NCI-H2196 treated with DMSO at 0.1 percent for 48 hours (cell line): ENCODE results near the gene ADPRHL1.
A peak's percentile ranks its signal among the peaks of the same experiment; 100 is the strongest.
"Not testable (repeated sequence)": the region's sequence is repeated elsewhere in the genome, so short reads cannot be mapped to it uniquely, and the experiment has no call there.

Source experiments
- DNase-seq: peaks from one replicate; lab custom pipeline; 2025; ENCODE audit not compliant: unreplicated experiment; lab: John Stamatoyannopoulos, UW

The ADPRHL1 gene

DNA sequence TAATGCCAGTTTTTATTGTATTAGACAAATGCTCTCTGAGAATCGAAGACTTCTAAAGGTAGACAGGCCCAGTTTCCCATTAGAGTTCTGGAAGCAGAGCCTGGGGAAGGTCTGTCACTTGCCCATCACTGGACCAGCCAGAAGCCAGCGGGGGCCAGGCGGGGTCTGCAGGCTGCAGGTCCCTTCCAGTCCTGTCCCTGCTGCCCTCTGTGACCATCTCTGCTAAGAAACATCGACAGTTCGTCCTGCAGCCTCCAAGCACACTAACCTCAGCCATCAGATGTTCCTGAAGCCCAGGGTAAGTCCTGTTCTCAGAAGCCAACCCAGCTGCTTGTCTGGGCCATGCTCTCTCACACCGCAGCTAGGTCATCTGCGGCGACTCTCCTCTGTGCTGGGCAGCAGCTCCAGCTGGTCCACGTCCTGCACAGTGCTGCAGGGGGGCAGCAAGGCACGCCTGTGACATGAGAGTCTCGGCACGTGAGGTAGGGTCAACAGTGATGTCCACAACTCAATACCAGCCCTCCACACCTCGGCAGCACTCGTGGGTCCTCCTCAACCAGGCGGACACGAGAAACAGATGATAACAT is 2.9 kb upstream of the ADPRHL1 start:
- no peak for DNase-seq

DNA sequence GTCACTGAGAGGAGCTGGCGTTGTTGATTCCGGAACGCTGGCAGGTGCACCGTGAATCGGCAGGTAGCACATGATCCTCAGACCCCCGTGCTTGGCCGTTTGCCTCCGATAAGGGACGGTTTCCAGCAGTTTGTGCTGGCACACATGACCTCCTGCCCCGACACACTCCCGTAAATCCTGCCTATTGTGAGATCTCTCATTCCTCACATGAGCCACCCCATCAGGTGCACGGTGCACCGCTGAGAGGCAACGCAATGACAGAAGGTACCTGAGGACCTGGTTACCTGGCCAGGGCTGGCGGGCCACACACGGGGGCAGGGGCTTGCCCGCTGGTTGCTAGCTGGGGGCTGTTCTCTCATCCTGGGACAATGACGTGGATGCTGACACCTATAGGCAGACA is 2.1 kb upstream of the ADPRHL1 start:
- no peak for DNase-seq

DNA sequence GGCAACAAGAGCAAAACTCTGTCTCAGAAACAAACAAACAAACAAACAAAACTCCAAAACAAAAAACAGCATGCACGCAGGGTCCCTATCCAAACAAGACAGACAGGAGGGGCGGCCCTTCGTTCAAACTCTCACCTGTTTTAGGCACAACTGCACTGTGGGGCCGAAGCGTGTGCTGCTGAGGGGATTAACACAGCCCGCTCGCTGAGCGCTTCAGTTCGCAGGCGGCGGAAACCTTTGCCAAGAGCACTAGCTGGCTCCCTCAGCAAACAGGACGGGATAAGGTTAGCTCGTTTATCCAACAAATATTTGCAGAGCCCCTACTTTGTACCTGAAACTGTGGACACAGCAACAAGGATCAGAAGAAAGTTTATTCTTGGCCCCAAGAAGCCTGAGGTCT is 1.6 kb upstream of the ADPRHL1 start:
- no peak for DNase-seq

DNA sequence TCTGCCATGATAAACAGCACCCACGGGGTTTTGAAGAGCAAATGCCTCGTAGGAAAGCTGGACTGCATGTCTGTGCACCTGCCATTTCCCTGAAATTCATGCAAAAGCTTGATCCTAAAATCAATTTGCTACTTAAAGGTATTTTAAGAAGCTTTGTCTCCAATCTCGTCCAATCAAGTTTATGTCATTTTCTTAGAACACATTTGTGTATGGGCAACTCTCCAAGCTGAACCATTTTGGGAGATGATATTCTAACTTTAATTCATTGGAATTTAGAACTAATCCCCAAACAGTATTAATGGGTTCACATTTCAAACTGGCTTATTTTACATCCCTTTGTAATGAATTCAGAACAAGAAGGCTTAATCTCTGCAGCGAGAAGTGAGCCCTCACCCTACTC is 822 bp downstream of the ADPRHL1 start:
- no peak for DNase-seq

DNA sequence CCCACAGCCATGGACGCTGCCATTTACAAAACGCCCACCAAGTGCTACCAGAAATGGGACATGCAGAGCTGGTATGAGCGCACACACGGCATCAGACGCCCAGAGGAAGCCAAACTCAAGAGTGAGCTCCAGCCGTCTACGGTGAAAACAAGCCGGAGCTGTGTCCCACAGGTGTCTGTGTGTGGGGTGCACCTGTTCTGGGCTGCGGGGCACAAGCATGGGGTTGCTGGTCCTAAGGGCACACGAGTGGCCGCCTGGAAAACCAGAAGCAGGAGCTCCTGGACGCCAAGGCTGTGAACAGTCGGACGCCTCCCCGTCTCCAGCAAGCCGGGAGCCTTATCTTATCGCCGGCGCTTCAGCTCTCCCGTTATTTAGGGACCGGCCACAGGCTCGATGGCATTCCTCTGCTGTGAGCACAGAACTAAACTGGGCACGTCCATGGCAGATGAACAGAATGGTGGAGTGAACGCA is 1.3 kb downstream of the ADPRHL1 start:
- no peak for DNase-seq

DNA sequence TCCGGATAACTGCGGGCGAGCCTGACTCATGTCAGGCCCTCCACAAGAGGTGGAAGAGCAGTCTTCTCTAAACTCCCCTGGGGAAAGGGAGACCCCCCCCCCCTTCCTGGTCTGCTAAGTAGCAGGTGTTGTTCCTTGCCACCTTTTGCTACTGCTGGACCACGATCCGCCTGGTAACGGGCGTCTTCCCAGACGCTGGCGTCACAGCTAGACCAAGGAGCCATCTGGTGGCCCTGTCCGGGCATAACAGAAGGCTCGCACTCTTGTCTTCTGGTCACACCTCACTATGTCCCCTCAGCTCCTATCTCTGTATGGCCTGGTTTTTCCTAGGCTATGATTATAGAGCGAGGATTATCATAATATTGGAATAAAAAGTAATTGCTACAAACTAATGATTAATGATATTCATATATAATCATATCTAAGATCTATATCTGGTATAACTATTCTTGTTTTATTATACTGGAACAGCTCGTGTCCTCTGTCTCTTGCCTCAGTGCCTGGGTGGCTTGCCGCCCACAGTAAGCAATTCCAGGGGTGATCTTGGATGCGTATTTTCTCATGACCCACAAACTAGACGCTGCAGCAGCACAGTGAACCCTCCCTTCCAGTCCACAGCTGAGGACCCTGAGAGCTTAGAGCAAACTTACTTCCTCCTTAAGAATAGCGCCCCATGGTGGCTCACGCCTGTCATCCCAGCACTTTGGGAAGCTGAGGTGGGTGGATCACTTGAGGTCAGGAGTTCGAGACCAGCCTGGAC is 2.2 kb downstream of the ADPRHL1 start:
- not testable (repeated sequence) for DNase-seq

DNA sequence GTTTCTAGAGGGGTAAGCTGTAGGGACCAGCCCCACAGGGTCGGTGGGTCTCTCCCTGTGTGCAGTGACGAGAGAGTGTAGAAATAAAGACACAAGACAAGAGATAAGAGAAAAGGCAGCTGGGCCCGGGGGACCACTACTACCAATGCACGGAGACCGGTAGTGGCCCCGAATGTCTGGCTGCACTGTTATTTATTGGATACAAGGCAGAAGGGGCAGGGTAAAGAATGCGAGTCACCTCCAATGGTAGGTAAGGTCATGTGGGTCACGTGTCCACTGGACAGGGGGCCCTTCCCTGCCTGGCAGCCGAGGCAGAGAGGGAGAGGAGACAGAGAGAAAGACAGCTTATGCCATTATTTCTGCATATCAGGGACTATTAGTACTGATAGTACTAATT is 2.9 kb downstream of the ADPRHL1 start:
- DNase-seq: not testable (repeated sequence)

DNA sequence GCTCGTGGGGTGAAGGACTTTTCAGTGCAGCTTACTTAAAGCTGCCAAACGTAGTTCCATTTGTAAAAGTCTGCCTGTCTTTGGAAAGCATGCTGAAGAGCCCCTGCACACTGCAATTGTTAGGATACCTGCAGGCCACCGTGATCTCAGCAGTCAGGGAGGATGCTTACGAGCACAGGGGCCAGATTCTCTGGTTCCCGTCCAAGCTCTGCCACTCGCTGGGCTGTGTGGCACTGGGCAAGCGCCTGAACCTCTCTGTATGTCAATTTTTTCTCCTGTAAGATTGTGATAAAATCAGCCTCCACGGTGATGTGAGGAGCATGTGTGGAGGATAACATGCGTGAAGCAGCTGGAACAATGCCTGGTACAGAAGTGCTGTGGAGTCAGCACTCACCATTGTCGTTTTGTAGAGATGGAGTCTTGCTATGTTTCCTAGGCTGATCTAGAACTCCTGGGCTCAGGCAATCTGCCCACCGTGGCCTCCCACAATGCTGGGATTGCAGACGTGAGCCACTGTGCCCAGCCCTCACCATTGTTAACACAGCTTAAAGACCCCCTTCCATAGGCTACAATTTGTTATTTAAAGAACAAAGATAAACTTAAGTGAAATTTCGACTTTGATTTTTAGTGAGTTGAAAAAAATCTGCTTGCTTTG is 3.5 kb downstream of the ADPRHL1 start:
- no peak for DNase-seq

DNA sequence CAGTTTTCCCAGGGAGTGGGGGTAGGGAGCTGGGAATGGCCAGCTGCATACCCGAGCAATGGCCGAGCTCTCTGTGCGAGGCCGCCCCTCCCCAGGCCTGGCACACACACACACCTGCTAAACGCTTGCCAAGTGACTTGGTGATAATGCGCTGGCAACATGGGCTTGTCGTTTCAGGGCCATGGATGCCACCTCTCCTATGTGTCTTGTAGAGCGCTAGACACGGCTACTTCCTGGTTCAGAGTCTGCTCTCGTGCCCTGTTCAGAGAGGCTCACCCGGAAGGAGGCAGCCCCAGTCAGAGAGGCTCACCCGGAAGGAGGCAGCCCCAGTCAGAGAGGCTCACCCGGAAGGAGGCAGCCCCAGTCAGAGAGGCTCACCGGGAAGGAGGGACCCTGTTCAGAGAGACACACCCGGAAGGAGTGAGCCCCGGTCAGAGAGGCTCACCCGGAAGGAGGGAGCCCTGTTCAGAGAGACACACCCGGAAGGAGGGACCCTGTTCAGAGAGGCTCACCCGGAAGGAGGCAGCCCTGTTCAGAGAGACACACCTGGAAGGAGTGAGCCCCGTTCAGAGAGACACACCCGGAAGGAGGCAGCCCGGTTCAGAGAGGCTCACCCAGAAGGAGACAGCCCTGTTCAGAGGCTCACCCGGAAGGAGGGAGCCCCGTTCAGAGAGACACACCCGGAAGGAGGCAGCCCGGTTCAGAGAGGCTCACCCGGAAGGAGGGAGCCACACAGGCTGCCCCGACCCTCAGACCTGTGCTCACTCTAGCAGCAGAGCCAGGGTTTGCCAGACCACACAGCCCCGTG is 4.2 kb downstream of the ADPRHL1 start:
- peak; percentile 81 for DNase-seq

DNA sequence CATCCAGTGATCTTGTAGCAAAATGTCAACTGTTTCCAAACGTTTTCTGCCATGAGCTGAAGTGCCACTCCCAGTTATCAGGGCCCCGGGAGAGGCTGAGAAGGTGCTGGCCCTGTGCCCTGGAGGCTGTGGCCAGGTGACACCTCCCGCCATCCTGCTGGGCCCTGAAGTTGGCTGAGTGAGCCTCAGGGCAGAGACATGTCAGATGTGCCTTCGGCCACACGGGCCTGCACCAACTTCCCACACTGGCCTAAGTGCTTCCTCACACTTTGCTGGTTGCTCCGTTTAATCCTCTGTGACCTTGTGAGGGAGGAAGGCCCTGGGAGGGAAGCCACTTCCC is 4.8 kb downstream of the ADPRHL1 start:
- DNase-seq: peak; percentile 6

DNA sequence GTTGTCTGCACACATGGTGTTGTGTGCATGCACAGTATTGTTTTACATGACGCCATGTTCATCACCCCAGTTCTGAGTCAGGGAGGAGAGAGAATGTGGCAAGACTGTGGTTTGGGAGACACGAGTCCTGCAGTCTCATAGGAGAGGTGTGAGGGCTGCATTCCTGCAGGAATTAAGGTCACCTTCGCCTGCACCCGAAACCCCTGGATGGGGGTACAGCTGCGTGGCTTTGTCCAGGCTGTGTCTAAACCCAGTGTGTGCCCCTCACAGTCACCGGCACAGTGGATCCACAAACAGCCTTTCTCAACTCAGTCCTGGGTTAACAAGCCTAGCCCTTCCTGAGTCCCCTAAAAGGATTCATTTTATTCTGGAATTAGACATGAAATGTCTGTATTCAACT is 5.7 kb downstream of the ADPRHL1 start:
- no peak for DNase-seq

DNA sequence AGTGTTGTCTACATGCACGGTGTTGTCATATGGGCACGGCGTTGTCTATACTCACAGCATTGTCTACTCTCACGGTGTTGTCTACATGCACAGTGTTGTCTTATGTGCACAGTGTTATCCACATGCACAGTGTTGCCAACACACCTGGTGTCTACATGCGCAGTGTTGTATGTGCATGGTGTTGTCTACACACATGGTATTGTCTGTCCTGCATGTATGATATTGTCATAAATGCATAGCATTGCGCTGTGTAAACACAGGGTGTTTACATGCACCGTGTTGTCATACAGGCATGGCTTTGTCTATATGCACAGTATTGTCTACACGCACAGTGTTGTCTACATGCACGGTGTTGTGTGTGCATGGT is 6.8 kb downstream of the ADPRHL1 start:
- no peak for DNase-seq

DNA sequence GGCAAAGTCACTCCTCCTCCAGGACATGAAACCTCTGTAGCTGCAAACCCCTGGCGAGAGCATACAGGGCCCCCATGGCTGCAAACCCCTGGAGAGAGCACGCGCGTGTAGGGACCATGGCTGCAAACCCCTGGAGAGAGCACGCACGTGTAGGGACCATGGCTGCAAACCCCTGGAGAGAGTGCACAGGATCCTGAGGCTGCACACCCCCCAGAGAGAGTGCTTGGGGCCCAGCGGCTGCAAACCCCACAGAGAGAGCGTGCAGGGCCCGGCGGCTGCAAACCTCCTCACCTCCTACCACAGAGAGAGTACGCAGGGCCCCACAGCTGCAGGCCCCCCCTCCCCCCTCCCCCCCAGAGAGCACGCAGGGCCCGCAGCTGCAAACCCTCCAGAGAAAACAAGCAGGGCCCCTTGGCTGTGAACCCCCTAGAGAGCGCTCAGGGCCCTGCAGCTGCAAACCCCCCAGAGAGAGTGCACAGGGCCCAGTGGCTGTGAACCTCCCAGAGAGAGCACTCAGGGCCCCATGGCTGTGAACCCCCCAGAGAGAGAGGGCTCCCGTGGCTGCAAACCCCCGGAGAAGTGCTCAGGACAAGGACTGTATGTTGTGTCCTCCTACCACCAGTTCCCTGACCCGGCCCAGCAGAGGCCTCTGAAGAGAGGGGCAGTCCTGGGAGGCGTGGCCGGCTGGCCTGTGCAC is 7.3 kb downstream of the ADPRHL1 start:
- no peak for DNase-seq

DNA sequence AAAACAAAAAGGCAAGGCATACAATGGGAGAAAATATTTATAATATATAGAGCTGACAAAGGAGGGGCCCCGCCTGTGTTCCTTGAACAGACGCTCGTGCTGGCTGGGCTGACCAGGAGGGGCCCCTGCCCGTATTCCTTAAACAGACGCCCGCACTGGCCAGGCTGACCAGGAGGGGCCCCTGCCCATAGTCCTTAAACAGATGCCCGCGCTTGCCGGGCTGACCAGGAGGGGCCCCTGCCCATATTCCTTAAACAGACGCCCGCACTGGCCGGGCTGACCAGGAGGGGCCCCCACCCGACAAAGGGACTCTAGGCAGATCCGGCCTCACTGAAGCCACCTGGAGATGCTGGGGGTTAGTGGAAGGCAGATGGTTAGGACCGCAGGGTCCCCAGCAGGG is 9.3 kb downstream of the ADPRHL1 start:
- no peak for DNase-seq

DNA sequence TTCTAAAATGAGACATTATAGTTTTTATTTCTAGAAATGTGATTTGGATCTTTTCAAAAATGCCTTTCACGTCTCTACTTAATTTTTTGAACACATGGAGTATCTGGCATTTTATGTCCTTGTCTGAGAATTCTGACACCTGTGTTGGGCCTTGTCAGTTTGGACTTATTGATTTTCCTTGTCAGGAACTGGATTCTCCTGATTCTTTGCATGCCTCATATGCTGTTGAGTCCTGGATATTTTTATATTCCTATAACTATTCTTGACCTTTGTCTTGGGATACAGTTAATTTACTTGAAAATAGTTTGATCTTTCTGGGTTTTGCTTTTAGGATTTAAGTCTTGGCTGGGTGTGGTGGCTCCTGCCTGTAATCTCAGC is 10.3 kb downstream of the ADPRHL1 start:
- no peak for DNase-seq

DNA sequence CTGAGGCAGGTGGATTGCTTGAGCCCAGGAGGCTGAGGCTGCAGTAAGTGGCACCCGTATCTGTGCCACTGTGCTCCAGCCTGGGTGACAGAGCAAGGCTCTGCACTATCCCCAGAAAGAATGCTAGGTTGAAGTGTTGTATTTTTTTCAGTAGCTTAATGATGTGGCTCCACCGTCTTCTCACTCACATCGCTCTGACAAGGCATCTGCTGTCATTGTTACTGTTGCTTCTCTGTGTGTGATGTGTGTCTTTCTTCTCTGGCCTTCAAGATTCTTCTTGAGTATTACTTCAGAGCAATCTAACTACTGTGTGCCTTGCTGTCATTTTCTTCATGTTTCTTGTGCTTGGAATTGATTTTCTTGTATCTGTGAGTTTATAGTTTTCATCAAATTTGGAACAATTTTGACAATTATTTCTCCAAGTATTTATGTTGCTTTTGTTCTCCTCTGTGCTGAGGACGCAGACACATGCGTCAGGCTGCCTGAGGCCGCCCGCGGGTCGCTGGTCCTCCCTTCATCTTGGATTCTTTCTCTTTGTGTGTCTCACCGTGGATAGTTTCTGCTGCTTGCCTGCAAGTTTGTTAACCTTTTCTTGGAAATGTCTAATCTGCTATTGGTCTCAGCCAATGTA is 10.8 kb downstream of the ADPRHL1 start:
- no peak for DNase-seq

DNA sequence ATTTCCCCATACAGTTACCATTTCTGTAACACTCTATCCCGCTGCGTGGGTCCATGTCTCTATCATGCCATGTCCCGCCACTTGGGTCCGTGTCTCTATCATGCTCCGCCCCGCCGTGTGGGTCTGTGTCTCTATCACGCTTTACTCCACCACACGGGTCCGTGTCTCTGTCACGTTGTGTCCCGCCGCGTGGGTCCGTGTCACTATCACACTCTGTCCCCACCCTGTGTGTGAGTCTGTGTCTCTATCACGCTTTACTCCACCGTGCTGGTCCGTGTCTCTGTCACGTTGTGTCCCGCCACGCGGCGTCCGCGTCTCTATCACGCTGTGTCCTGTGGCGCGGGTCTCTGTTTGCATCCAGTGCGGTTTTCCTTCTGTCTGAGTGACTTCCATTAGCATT is 11.6 kb downstream of the ADPRHL1 start:
- no peak for DNase-seq

DNA sequence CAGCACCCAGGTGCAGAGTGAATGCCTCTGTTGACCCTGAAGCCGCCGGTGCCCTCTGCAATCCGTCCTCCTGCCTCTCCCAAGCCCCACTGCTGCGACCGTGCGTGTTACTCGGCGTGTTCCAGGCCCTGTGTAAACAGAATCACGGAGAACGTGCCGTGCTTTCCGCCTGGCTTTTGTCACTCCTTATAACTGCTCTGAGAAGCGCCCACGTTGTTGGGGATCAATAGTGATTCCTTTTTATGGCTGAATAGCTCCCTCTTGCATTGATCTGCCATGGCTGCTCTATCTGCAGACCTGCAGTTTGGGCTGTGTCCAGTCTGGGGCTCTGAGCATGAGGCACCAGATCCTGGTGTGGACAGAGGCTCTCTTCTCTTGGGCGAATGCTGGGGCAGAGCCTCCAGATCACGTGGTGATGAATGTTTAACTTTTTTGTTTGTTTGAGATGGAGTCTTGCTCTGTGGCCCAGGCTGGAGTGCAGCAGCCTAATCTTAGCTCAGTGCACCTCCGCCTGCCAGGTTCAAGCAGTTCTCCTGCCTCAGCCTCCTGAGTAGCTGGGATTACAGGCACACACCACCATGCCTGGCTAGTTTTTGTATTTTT is 15.8 kb downstream of the ADPRHL1 start:
- no peak for DNase-seq

DNA sequence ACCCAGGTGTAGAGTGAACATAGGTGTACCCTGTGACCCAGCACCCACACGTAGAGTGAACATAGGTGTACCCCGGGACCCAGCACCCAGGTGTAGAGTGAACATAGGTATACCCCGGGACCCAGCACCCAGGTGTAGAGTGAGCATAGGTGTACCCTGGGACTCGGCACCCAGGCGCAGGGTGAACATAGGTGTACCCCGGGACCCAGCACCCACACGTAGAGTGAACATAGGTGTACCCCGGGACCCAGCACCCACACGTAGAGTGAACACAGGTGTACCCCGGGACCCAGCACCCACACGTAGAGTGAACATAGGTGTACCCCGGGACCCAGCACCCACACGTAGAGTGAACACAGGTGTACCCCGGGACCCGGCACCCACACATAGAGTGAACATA is 16.4 kb downstream of the ADPRHL1 start:
- not testable (repeated sequence) for DNase-seq

DNA sequence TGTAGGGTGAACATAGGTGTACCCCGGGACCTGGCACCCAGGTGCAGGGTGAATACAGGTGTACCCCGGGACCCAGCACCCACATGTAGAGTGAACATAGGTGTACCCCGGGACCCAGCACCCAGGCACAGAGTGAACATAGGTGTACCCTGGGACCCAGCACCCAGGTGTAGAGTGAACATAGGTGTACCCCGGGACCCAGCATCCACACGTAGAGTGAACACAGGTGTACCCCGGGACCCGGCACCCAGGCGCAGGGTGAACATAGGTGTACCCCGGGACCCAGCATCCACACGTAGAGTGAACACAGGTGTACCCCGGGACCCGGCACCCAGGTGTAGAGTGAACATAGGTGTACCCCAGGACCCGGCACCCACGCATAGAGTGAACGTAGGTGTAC is 17.4 kb downstream of the ADPRHL1 start:
- not testable (repeated sequence) for DNase-seq
